ENCODE results near the gene SCO2. TPM values are rescaled to one million over a fixed set of nuclear protein-coding genes. Genes with fewer than 3 reads are reported as not detected.

SCO2 gene
- total and polyA plus RNA-seq, 2 of the 13 experiments (the other 11 are each of a cell fraction or from before 2014, with no cell fraction given): 0.32 to 3.7 TPM

- no peak for TF ChIP-seq ZNF710 (CRISPR knock-in tag; IDR thresholded peaks at IDR 0.05; ENCODE audit: borderline replicate concordance)
- no peak for TF ChIP-seq NFYC (CRISPR knock-in tag; IDR thresholded peaks at IDR 0.05)
- no peak; the same call in 1 of the 2 replicates for TF ChIP-seq ZNF777 (CRISPR knock-in tag; IDR thresholded peaks at IDR 0.05)
- no peak for TF ChIP-seq EEA1 (CRISPR knock-in tag; IDR thresholded peaks at IDR 0.05; ENCODE audit: borderline replicate concordance)
- no peak for TF ChIP-seq ETV5 (CRISPR knock-in tag; IDR thresholded peaks at IDR 0.05; ENCODE audit: borderline replicate concordance)
- TF ChIP-seq ATF5 (CRISPR knock-in tag; IDR thresholded peaks at IDR 0.05; ENCODE audit: low read depth): no peak
- no peak; the same call in 1 of the 2 replicates for TF ChIP-seq FOXP4 (CRISPR knock-in tag; IDR thresholded peaks at IDR 0.05)
- no peak for TF ChIP-seq ZNF329 (CRISPR knock-in tag; IDR thresholded peaks at IDR 0.05; ENCODE audit: low read depth)
- no peak for TF ChIP-seq ZNF839 (CRISPR knock-in tag; IDR thresholded peaks at IDR 0.05; ENCODE audit: borderline replicate concordance)
- no peak for TF ChIP-seq ZBTB46 (CRISPR knock-in tag; IDR thresholded peaks at IDR 0.05; ENCODE audit: borderline replicate concordance)
- TF ChIP-seq NFAT5 (CRISPR knock-in tag; IDR thresholded peaks at IDR 0.05): no peak
- TF ChIP-seq ZBTB38 (CRISPR knock-in tag; IDR thresholded peaks at IDR 0.05): no peak
These were observed 17.9 kb downstream of the SCO2 start, which contains the start of gene LMF2 (continued) for GRCh38 chr22:50507421-50507990.

Data from HepG2 (cell line).